Kidney capillary endothelial cell (primary cell): ENCODE results near the gene GDF15.

Source experiments
- DNase-seq: peaks from one replicate; pipeline ENCODE4 v3.0.0-alpha.2; 2018; ENCODE audit warnings: low spot score

GDF15 gene

GRCh38 chr19:18419195-18419698 lies 33.3 kb downstream of the GDF15 start, which contains the start of gene SSBP4:
SSBP4 (plus strand) TSS chr19:18419398; CDS start chr19:18419649, 251 bp downstream.
- DNase-seq: peak; percentile 72

GRCh38 chr19:18419699-18420460 lies 33.9 kb downstream of the GDF15 start:
- DNase-seq: no peak

- DNase-seq: no peak
Observed at GRCh38 chr19:18420930-18421329, 35.0 kb downstream of the GDF15 start.

- DNase-seq: no peak
Observed at GRCh38 chr19:18421371-18421959, 35.5 kb downstream of the GDF15 start.

- no peak for DNase-seq
Observed at GRCh38 chr19:18422530-18423191, 36.7 kb downstream of the GDF15 start.

GRCh38 chr19:18423258-18424020 lies 37.5 kb downstream of the GDF15 start:
- DNase-seq: no peak

GRCh38 chr19:18424122-18424889 lies 38.3 kb downstream of the GDF15 start:
- DNase-seq: no peak

- DNase-seq: no peak
Observed at GRCh38 chr19:18424890-18425514, 39.0 kb downstream of the GDF15 start.

GRCh38 chr19:18425515-18426415 lies 39.8 kb downstream of the GDF15 start:
- no peak for DNase-seq

- no peak for DNase-seq
Observed at GRCh38 chr19:18426416-18426767, 40.4 kb downstream of the GDF15 start.

- DNase-seq: no peak
Observed at GRCh38 chr19:18427080-18427742, 41.3 kb downstream of the GDF15 start.

- no peak for DNase-seq
Observed at GRCh38 chr19:18427743-18428113, 41.8 kb downstream of the GDF15 start.

GRCh38 chr19:18428173-18428786 lies 42.3 kb downstream of the GDF15 start:
- no peak for DNase-seq

GRCh38 chr19:18428787-18429674 lies 43.1 kb downstream of the GDF15 start:
- DNase-seq: peak; percentile 79

- DNase-seq: no peak
Observed at GRCh38 chr19:18429717-18430416, 43.9 kb downstream of the GDF15 start.

- no peak for DNase-seq
Observed at GRCh38 chr19:18430417-18431144, 44.6 kb downstream of the GDF15 start.
